Progenitor cell of endocrine pancreas (in vitro differentiated cells): Measurements from ENCODE around the gene FGD4. TPM values are rescaled to one million over a fixed set of nuclear protein-coding genes. Genes with fewer than 3 reads are reported as not detected.
A peak's percentile ranks its signal among the peaks of the same experiment; 100 is the strongest.

Experiments
- DNase-seq: peaks from one replicate; pipeline ENCODE4 v3.0.0; 2021; ENCODE audit warnings: low spot score; ENCODE audit not compliant: unreplicated experiment
- H3K27ac Mint-ChIP-seq: 2 replicates; pipeline ENCODE4 v1.8.0; 2021; ENCODE audit warnings: mild to moderate bottlenecking, moderate library complexity, mixed read lengths
- H3K27me3 Mint-ChIP-seq: 2 replicates; pipeline ENCODE4 v1.8.0; 2021; ENCODE audit warnings: mixed read lengths
- H3K36me3 Mint-ChIP-seq: 2 replicates; pipeline ENCODE4 v1.8.0; 2022; ENCODE audit warnings: mixed read lengths; ENCODE audit not compliant: insufficient read depth
- H3K4me1 Mint-ChIP-seq: 2 replicates; pipeline ENCODE4 v1.8.0; 2021; ENCODE audit warnings: low read depth, mixed read lengths
- H3K4me3 Mint-ChIP-seq: 2 replicates; pipeline ENCODE4 v1.8.0; 2021; ENCODE audit warnings: low read depth, mild to moderate bottlenecking, moderate library complexity, mixed read lengths
- H3K9me3 Mint-ChIP-seq: 2 replicates; pipeline ENCODE4 v1.8.0; 2021; ENCODE audit warnings: low read depth, mixed read lengths
- total RNA-seq: library from RNA; stranded (reverse); gene quantifications from 2 replicates; pipeline ENCODE4 v1.2.1, GENCODE V29; 2021
- TF ChIP-seq, protein P1 (sequence below): fragments of 200-600 bp; sonication (generic); IDR thresholded peaks from one replicate; pipeline ENCODE4 v1.5.0; 2021; ENCODE audit warnings: antibody characterized with exemption, mild to moderate bottlenecking; ENCODE audit not compliant: unreplicated experiment

The FGD4 gene
- total RNA-seq, 1 donor from 2014 or later, result 83.8 TPM

DNA sequence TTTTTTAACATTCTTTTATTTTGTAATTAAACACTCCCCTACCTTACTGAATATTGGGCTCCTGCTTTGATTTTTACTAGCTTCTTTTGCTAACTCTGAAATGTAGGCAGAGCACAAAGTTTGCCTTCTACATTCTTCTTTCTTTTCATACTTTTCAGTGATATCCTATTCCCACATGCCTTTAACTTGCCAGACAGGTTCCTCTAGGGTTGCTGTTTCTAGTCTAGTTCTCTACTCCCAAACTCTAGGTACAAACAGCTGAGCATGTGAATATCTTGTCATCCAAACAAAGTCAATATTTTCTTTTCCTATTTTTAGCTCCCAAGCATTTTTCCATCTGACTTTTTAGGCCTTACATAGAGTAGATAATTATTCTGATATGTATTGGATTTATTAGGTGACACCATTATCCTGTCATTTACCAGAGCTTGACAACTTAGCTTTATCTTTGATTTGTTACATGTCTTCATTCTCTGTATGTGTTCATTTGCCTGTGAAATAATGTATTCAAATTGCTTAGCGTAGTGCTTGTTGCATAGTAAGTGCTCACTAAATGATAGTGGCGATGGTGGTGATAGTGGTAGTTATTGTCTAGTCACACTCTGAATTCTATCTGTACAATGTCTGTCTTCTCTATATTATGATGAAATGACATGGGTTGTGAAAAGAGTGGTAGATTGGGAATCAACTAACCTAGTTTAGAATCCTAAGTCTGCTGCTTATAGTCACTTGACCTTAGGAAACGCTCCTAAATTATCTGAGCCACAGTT lies 206.2 kb downstream of the FGD4 start:
- Mint-ChIP-seq H3K27ac (peak overlapping the region; percentile 87), H3K4me3 (no peak overlapping the region)

DNA sequence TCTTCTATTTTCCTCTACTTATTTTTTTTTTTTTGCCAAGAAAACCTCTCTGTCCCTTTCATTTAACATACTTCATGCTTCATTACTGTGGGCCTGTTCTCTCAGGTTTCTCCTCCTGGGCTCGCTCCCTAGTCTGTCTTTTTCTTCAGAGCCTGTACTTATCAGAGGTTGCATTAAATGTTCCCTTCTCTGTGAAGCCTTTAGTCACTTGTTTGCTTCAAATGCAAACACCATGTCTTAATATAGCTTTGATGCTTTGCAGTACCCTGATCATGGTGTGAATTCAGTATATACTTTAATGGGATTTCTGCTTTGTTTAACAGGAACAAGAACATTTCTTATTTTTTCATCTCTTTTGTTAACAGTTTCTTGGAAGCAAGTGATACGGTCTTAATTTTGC lies 207.1 kb downstream of the FGD4 start:
- H3K36me3 Mint-ChIP-seq, result peaks cover 28% of the 10 kb centered on the region
- no peak for DNase-seq
- H3K4me3 Mint-ChIP-seq, result no peak overlapping the region
- H3K4me1 Mint-ChIP-seq, result peaks cover 24% of the 10 kb centered on the region
- TF ChIP-seq, protein P1, sequence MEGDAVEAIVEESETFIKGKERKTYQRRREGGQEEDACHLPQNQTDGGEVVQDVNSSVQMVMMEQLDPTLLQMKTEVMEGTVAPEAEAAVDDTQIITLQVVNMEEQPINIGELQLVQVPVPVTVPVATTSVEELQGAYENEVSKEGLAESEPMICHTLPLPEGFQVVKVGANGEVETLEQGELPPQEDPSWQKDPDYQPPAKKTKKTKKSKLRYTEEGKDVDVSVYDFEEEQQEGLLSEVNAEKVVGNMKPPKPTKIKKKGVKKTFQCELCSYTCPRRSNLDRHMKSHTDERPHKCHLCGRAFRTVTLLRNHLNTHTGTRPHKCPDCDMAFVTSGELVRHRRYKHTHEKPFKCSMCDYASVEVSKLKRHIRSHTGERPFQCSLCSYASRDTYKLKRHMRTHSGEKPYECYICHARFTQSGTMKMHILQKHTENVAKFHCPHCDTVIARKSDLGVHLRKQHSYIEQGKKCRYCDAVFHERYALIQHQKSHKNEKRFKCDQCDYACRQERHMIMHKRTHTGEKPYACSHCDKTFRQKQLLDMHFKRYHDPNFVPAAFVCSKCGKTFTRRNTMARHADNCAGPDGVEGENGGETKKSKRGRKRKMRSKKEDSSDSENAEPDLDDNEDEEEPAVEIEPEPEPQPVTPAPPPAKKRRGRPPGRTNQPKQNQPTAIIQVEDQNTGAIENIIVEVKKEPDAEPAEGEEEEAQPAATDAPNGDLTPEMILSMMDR, result no peak
- no peaks in the 10 kb centered on the region for H3K9me3 Mint-ChIP-seq
- no peaks in the 10 kb centered on the region for H3K27me3 Mint-ChIP-seq
- H3K27ac Mint-ChIP-seq, result peak overlapping the region; percentile 13

More for the DNA sequence above, 206.2 kb downstream of the FGD4 start:
- peaks cover 24% of the 10 kb centered on the region for H3K4me1 Mint-ChIP-seq
- no peaks in the 10 kb centered on the region for H3K9me3 Mint-ChIP-seq
- no peak for DNase-seq
- no peaks in the 10 kb centered on the region for H3K27me3 Mint-ChIP-seq
- TF ChIP-seq, protein P1, result no peak
- peaks cover 29% of the 10 kb centered on the region for H3K36me3 Mint-ChIP-seq

DNA sequence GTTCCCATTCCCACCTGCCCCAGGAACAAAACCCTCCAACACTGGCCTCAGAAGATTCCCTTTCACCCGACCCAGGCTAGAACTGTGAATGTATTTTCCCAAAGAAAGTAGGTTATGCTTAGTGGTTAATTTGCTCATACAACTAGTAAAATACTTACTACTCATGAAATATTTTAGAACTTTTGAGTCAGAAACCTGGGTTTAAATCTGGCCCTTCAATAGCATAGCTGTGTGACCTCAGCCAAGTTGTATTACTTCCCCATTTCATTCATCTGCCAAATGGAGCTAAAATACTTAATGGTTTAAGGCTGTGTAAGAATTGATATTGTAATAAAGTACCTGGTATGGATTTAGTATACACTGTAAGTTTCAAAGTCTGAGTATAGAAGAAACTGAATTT lies 210.6 kb downstream of the FGD4 start:
- H3K36me3 Mint-ChIP-seq, result peaks cover 22% of the 10 kb centered on the region
- H3K27ac Mint-ChIP-seq, result no peak overlapping the region
- H3K27me3 Mint-ChIP-seq, result no peaks in the 10 kb centered on the region
- DNase-seq, result no peak
- TF ChIP-seq, protein P1, result no peak
- H3K4me3 Mint-ChIP-seq, result no peak overlapping the region
- peaks cover 13% of the 10 kb centered on the region for H3K4me1 Mint-ChIP-seq
- H3K9me3 Mint-ChIP-seq, result no peaks in the 10 kb centered on the region

DNA sequence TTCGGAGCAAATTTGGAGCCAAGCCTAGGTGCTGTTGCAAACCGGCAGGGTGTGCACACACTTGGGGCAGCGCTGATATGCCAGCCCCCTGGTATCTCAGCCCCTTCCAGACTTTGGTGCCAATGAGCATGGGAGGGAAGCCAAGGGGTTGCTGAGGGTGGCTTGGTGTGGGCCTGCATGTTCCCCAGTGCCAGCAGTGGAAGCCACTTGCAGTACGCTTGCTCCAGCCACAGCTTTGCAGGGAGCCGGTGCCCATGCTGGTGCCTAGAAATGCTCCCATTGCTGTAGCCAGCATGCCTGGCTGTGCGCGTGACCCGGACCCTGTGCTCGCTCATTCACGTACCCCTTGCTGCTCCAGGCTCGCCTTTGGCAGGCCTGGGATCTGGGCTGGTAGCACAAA lies 212.6 kb downstream of the FGD4 start:
- DNase-seq, result no peak
- TF ChIP-seq, protein P1, result no peak
- Mint-ChIP-seq H3K27me3 (no peaks in the 10 kb centered on the region), H3K27ac (peak overlapping the region; percentile 47), H3K9me3 (no peaks in the 10 kb centered on the region), H3K4me1 (no peaks in the 10 kb centered on the region), H3K36me3 (peaks cover 27% of the 10 kb centered on the region), H3K4me3 (no peak overlapping the region)

DNA sequence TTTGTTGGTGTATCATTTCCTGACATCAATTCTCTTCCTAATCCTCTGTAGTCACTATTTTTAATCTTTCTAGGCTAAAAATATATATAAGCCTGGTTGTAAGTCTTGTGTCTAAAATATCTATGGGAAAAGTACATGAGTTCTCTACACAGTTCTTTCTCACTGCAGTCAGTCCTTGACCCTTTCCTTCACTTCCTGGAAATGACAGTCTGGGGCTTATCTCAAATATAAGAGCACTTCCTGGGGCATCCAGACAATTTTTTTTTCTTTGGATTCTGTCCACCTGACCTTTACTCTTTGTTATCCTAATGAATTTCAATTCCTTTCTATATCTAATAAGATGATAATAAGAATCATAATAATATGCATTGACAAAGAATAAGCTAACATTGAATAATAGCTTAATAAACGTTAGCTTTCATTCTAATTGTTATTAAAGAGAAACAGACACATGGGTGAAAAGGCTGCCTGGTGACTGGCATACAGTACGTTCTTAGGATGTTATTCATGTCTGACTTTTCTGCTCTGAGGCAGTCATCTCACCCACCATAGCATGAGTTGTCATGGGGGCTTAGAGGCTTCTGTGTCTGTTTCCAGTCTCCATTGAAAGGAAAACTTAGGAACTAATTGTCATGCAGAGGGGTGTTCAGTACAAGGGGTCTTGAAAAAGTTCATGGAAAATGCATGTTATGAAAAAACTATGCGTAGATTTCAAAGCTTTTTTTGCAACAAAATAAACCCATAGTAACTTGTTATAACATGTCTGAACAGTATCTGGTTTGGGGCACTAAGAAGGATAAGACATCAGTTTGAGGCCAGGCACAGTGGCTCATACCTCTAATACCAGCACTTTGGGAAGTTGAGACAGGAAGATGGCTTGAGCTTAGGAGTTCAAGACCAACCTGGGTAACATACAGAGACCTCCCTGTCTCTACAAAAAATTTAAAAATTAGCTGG lies 213.6 kb downstream of the FGD4 start:
- Mint-ChIP-seq H3K27me3 (no peaks in the 10 kb centered on the region), H3K9me3 (no peaks in the 10 kb centered on the region), H3K4me1 (peaks cover 3% of the 10 kb centered on the region), H3K27ac (peak overlapping the region; percentile 47), H3K4me3 (no peak overlapping the region), H3K36me3 (peaks cover 30% of the 10 kb centered on the region)
- no peak for DNase-seq
- TF ChIP-seq, protein P1, result no peak
